ENCODE results near the gene VMP1.
"Not testable (repeated sequence)": the region's sequence is repeated elsewhere in the genome, so short reads cannot be mapped to it uniquely, and the experiment has no call there.

- TF ChIP-seq REST (IDR thresholded peaks at IDR 0.05; ENCODE audit: insufficient replicate concordance, low read depth); GABPA (IDR thresholded peaks at IDR 0.05; ENCODE audit: low read depth): not testable (repeated sequence)
Observed at GRCh38 chr17:59828819-59829216, 121.4 kb downstream of the VMP1 start.
